Measurements from ENCODE around the gene ELMO1.

GRCh38 chr7:36960105-36960504 lies 488.6 kb downstream of the ELMO1 start:
- TF ChIP-seq CTCF (conservative IDR thresholded peaks at IDR 0.05; ENCODE audit: low read depth, low read length), result no peak
- TF ChIP-seq EZH2phosphoT487 (IDR thresholded peaks at IDR 0.05; ENCODE audit: borderline replicate concordance, low read length), result no peak
